ENCODE results near the gene CAMK2D. TPM values are rescaled to one million over a fixed set of nuclear protein-coding genes. Genes with fewer than 3 reads are reported as not detected.
A peak's percentile ranks its signal among the peaks of the same experiment; 100 is the strongest.

The CAMK2D gene
- total RNA-seq, 1 experiment from 2014 or later: 9.0 TPM

- peak overlapping the region; percentile 87 to 92 for H3K4me3 Mint-ChIP-seq
- no peak overlapping the region for H4K91ac ChIP-seq (ENCODE audit: insufficient read length, low read depth, low read length)
- no peak overlapping the region for H3K27ac ChIP-seq (ENCODE audit: insufficient read length, low read depth, low read length)
Measured at GRCh38 chr4:113760094-113760794, 1.3 kb downstream of the CAMK2D start.

More at GRCh38 chr4:113760094-113760794, 1.3 kb downstream of the CAMK2D start:
- Mint-ChIP-seq H3K4me1 (peaks cover 36% of the 10 kb centered on the region in 2 experiments), H3K27me3 (ENCODE audit: low read depth) (peaks cover 15% of the 10 kb centered on the region), H3K36me3 (ENCODE audit: insufficient read depth in 1 of 3, low read depth in 3 of 3) (no peaks in the 10 kb centered on the region), H3K9me3 (no peaks in the 10 kb centered on the region; a peak in 2 of 5 replicates), H3K27ac (no peak overlapping the region)
- no peak overlapping the region for H3K18ac ChIP-seq (ENCODE audit: insufficient read length, low read depth, low read length)
- peaks cover 8% of the 10 kb centered on the region; the same call in 1 of the 2 replicates for H3K27me3 ChIP-seq (ENCODE audit: insufficient read depth, low read length)
- H4K20me1 ChIP-seq (ENCODE audit: control insufficient read depth, insufficient read depth, insufficient read length): no peaks in the 10 kb centered on the region
- no peak overlapping the region for H2BK12ac ChIP-seq (ENCODE audit: insufficient read length, low read depth, low read length)
- no peak for DNase-seq
- H3K4me2 ChIP-seq (ENCODE audit: insufficient read depth, insufficient read length, low read length): peak overlapping the region; percentile 95
- H2BK20ac ChIP-seq (ENCODE audit: low read depth, low read length, poor library complexity, severe bottlenecking): no peak overlapping the region
- no CpG with 5 or more reads among the region's 22 CpGs for WGBS (ENCODE audit: extremely low coverage, insufficient read length, low lambda C conversion rate)
- H3T11ph ChIP-seq (ENCODE audit: low read length): no peak overlapping the region
- no peak overlapping the region for H3K14ac ChIP-seq (ENCODE audit: insufficient read depth, low read length)
- H3K23ac ChIP-seq (ENCODE audit: insufficient read length, low read depth, low read length): no peak overlapping the region
- H3K4ac ChIP-seq (ENCODE audit: low read depth, low read length): no peak overlapping the region
- H3K56ac ChIP-seq (ENCODE audit: insufficient read length, low read depth, low read length): no peak overlapping the region
- peaks cover 25% of the 10 kb centered on the region for H3K23me2 ChIP-seq (ENCODE audit: insufficient read length, low read depth, low read length, poor library complexity, severe bottlenecking)
- H4K8ac ChIP-seq (replicated peaks; ENCODE audit: insufficient read length, low read depth, low read length): no peak overlapping the region
- H2BK15ac ChIP-seq (ENCODE audit: low read depth, low read length): no peak overlapping the region
- H2AFZ ChIP-seq (ENCODE audit: low read length): no peak overlapping the region
- no peaks in the 10 kb centered on the region for H3K79me1 ChIP-seq (ENCODE audit: insufficient read depth, low read depth, low read length, poor library complexity, severe bottlenecking)
- H3K9me3 ChIP-seq (ENCODE audit: control insufficient read depth, low read depth, low read length): no peaks in the 10 kb centered on the region
- peak overlapping the region; percentile 3 for H3K9ac ChIP-seq (ENCODE audit: extremely low read depth, insufficient read length, low read length)
- no peak overlapping the region for H2BK5ac ChIP-seq (ENCODE audit: insufficient read length, low read length)
- H3K79me2 ChIP-seq (ENCODE audit: insufficient read depth, low read length): no peaks in the 10 kb centered on the region
- H2AK5ac ChIP-seq (ENCODE audit: insufficient read length, low read length): no peak overlapping the region
- no peak overlapping the region for H4K5ac ChIP-seq (ENCODE audit: insufficient read length, low read depth, low read length)
- no peaks in the 10 kb centered on the region for H3K4me1 ChIP-seq (ENCODE audit: insufficient read depth, low read length)
- TF ChIP-seq CTCF (conservative IDR thresholded peaks at IDR 0.05): no peak
- no peak overlapping the region for H2BK120ac ChIP-seq (ENCODE audit: low read depth, low read length, poor library complexity, severe bottlenecking)
